HPDE6-E6E7 (cell line): Measurements from ENCODE around the gene SVIL.
"Not testable (repeated sequence)": the region's sequence is repeated elsewhere in the genome, so short reads cannot be mapped to it uniquely, and the experiment has no call there.

Experiments
- DNase-seq: peaks from one replicate; pipeline ENCODE4 v3.0.0; 2011; ENCODE audit warnings: missing footprints; ENCODE audit errors: extremely low spot score

SVIL gene

DNA sequence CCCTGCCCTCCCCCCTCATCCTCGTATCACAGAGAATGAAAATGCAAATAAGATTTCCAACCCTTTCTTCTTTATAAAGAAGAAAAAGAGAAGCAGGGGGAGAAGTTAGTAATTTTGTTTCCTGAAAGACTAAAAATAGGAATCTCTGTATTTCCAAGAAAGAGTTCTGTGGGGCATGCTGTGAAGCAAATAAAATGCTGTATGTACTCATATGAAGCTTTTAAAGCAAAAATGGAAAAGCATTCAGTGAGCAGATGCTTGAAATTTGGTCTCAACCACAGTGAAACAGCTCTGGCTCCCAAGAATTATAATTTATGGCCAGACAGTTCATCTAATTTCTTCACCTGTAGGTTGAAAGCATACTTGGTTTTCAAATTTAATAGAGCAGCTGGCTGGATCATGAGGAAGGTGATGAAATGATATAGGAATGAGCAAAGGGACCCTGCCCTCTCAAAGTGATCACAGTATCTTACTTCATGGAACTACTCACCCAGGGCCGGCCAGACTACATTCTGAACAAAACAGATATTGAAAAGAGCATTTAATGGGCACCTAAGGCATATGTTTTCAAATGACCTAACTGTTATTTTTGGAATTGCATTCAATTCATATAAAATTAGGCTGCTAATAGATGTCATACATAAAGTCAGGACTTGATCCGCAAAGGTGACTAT is 31.4 kb downstream of the SVIL start:
- no peak for DNase-seq

DNA sequence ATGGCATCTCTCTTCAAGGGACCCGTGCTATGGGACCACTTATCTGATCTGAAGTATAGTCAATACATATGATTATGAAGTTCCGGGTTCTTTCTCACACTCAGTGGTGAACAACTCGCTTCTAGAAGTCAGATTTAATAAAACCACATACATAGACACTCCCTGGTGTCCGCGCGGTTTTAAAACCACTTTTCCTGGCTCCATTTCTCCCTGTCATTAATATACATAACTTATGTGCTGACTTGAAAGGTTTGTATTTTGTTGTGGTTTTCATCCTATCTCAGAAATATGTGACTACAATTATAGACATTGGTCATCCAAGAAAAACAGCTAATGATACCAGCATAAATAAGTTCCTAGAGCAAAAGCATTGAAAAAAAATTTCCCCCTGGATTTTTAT is 34.0 kb downstream of the SVIL start:
- no peak for DNase-seq

DNA sequence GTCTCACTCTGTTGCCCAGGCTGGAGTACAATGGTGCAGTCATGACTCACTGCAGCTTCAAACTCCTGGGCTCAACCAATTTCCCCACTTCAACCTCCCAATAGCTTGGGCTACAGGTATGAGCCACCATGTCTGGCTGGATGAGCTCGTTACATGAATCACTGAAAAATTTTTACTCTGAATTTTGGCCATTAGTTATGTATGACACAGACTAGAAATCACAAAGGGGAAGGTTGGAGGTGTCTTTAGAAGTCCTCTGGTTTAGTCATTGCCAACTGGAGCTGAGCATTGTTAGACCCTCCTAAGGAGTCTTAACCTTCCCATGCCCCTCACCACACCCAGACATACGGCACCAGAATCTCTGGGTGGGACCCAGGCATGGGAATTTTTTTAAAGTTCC is 34.7 kb downstream of the SVIL start:
- no peak for DNase-seq

DNA sequence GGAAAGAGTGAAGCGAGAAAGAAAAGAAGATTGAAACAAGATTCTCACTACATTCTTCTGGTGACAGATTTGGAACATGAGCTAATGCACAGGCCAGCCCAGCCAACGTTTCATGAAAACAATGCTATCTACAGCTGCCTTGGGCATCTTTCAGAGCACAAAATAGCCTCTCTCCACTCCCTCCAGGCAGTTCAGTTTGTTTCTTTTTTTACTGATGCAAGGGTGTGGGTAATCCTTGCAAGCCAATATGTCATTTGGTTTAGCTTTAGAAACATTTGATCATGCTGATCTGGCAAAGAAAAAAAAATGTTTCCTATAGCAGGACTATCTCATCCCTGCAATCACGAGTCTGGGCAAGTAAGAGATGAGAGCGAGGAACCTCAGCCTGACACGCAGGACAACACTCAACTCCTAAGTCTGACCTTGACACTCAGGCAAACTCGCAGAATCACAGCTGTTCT is 35.9 kb downstream of the SVIL start:
- no peak for DNase-seq

DNA sequence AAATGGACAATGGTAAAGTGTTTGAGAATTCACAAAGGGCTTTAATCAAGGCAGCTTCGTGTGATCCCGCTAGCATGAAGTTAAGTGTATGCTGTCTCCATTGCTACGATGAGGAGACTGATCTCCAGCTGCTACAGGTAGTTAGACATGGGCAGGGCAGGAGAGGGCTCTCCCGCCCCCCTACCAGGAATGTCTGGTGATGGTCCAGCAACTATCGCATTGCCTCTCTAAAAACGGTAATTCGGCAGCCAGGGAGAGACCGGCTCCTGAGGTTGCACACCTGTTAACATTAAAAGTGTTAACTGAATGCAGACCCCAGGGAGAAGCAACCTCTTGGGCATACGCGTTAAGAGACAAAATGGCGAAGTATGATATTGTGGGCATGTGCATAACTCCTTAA is 37.9 kb downstream of the SVIL start:
- no peak for DNase-seq

DNA sequence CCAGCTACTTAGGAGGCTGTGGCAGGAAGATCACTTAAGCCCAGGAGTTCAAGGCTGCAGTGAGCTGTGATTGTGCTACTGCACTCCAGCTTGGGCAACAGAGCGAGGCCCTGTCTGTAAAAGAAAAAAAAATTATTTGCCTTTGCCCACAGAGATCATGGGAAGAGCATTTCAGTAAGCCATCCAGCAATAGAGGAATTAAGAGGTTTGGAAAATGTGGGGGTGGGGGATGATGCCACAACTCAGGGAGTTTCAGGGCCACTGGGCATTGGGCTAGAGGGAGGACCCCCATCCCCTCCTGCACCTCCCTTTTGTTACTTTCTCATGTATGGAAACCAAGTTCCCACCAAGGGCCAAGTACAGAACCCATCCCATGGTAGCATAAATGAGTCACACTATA is 38.4 kb downstream of the SVIL start:
- DNase-seq, result no peak

DNA sequence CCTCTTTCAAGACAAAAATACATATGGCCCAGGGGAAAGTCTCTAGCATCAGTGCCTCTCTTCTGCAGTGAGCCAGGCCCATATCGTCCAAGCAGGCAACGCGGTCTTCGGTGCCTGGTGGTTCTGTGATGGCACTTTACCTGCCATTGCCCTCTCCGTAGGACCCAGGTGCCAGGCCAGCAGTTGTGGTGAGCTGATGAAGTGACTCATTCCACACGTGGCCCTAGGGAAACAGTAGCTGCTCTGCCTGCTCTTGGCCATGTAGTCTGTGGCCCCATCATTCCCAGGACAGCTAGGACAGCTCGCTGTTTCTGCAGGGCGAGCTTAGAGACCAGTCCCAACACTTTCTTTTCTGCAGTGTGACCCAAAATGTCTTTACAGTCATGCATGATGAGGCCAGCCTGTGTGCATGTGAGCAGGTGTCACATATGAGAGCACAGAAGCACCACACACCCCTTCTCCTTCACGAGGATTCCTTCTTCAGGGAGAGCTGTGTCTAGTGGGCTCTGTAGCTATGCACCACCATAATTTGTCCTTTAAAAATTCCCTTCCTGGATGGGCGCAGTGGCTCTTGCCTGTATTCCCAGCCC is 39.0 kb downstream of the SVIL start:
- no peak for DNase-seq

DNA sequence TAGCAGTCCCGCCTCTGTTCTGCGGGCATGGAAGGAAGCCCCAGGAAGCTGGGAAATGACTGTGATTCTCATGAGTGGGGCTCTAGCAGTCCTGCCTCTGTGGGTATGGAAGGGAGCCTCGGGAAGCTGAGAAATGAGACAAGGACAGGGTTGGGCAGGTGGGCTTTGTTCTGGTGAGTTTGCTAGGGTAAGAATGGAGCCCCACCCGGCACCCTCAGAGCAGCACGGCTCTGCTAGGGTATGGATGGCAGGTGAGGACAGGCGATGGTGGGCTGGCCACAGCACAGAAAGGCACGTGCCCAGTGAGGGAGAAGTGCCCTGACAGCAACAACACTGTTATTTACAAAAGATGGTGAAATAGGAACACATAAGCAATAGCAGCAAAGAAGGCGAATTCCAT is 39.6 kb downstream of the SVIL start:
- DNase-seq, result no peak

DNA sequence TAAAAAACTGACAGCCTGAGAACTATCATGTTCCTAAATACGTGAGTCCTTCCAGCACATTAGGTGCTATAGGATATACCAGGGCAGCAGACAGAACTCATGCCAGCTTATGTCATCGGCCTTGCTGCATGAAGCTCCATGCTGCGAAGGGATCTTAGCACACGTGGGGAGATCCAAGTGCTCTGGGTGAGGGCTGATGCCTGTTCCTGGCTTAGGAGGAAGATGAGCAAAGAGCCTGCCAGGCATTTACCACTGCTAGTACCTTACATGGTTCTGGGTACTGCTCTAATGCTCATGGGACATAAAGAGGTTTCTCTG is 43.2 kb downstream of the SVIL start:
- no peak for DNase-seq

DNA sequence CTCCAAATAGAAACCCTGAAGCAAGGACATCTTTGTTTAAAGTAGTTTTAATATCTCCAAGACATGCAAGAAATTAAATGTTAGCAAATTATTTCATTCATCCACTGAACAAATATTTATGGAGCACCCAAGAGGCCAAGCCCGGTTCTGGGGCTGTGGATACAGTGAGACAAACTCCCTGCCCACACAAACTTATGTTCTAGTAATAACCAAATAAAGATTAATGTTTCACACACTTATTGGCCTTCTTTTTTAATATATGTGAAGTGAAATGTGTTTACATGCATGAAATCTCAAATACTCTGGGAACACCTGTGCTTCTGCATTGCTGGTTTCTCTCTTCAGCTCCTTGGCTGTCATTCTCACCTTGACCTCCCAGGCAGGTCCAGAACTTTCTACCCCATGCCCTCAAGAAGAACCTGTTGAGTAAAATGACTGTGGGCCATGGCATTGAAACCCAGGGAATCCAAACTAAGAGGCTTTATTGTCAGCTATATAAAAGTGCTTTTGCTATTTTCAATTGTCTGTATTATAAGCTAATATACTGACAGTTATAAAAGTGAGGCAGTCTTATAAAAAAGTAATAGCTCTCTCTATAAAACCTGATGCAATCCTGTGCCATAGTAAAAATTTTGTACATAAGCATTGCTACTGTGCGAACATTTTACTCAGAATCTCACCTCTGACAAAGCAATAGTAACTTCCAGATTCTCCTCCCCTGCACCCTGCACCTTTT is 43.7 kb downstream of the SVIL start:
- DNase-seq, result no peak

DNA sequence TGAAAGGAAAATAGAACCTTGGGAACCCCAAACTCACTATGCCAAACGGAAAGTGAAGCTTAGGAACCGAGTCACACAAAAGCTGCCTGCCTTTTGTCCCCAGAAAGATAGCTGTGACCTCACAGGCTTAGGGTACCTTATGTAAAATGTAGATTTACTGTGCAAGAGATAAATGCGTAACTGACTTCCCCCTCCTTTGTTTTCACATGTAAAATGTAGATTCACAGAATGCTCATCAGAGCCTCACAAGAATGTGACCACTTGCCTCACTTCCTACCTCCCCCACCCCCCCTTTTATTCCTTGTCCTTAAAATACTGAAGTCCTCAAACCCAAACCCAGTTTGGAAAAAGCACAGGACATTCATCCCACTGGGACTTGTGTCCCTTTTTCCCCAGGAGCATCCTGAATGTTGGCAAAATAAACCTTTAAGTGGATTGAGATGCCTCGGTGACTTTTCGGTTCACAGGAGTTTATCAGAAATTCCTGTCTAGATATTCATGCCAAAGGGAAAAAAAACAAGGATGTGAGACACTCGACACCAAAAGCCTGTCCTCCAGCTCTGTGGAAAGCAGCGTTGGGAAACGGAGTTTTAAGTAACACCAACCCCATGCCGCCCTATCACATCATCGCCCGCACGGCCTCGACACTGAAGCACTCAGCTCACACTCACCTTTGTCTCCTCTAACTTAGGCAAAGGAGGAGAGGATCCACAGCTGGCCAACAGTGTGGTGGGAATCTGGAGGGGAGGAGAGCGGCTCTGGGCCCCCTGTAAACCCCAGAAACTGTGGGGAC is 45.9 kb downstream of the SVIL start:
- no peak for DNase-seq

DNA sequence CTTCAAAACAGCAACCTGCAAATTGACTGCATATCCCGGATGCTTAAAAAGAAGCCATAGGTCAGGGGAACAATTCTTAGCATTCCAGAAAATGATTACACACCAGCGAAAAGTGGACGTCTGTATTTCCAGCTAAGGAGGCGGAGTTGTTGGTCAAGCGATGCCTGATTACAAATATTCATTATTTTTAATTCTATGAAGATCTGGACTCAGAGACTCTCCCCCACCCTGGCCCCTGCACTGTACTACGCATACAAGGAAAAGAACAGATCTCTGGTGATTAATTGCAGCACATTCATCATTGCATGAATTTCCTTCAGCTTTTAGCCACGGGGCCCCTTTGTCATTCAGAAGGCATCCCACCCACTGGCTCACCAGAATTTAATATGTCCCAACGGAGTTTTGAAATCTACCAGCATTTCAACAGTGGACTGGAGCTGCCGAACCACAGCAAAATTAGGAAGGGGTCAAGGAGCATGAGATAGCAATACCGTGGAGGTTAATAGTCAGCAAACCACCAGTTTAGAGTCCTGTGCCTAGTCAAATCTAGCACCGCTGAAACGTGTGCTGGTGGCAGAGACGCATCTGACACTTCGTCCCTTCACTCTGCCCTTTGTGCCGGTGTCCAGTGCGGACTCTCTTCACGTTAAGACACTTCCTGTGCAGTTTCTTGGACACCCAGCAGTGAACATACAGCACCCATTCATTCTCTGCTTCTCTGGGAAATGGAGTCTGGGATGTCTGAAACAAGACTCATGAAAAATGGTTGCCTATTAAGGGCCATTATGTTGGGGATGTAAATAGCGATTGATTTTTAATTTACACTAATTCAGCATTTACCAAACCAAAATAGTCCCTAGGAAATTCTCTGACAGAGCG is 46.8 kb downstream of the SVIL start:
- DNase-seq, result not testable (repeated sequence)

DNA sequence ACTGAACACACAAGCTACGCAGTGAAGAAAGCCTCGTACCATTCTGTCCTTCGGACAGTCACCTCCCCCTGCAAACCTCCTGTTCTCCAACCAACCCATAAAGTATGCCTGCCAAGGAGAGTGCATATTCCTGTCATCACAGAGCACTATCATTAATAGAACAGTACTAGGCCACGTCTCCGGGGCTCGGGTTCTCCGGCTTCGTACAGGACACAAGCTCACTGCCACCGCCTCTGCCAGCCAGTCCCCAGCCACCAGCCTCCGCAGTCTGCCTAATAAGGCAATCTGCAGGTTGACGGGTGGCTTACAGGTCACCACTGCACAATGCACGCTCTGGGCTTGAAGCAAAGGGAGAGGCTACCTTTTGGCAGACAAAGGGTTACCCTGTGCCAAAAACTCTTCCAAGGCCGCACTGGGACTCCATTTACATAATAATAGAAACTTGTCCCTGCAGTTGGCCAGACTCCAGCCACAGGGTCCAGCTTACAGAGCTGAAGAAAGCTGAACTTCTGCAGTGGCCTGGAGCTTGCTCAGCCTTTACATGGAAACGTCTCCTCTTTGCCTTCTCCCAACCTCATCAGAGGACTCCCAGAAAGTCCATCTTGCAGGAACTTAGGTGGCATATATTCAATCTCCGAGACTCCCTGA is 47.5 kb downstream of the SVIL start:
- not testable (repeated sequence) for DNase-seq

DNA sequence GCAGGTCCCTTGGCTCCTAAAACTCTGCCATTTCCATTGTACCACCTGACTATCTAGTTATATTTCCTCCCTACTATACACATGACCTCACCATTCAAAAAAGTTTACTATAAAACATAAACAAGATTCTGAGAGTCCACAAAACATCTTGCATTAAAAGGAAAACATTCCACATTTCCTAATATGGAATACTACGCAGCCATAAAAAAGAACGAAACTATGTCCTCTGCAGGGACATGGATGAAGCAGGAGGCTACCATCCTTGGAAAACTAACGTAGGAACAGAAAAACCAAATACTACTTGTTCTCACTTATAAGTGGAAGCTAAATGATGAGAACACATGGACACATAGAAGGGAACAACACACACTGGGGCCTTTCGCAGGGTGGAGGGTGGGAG is 48.3 kb downstream of the SVIL start:
- DNase-seq, result no peak

DNA sequence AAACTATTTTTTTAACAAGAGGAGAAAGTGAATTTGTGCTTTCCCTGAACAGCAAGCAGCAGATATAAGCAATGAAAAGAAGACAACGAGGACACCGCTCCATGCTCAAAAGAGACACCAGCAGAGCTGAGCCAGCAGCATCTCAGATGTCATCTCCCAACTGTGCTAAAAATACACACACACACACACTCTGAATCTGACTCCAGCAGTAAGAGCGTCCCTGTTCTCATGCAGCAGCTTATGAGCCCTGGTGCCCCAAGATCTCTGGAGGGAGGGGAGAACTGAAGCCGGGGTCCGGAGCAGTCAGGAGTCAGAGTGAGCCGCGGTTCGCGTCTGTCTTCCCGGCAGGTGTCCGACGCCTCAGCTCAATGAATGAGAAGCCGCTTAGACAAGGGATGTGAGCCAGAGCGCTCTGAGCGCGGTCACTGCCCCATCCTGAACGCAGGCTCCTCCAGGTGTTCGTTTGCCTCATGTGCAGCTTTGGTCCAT is 49.2 kb downstream of the SVIL start:
- DNase-seq, result no peak

DNA sequence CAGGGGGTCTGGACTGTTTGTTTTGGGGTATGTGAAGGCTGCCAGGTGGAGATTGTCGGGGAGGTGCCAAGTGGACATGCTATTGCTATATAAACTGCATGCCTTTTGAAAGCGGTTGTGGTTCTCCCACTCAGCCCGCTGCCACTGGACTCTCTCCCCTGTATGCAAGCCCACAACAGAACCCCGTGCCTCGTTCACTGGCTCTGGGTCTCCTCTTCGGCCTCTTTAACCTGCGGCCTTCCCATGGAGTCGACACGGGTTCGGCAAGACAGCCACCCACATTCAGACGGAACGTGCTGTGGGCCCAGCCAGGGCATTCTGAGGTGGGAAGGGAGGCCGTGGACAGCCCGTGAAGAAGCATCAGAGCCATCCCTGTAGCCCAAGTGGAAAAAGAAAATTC is 50.3 kb downstream of the SVIL start:
- DNase-seq, result no peak

DNA sequence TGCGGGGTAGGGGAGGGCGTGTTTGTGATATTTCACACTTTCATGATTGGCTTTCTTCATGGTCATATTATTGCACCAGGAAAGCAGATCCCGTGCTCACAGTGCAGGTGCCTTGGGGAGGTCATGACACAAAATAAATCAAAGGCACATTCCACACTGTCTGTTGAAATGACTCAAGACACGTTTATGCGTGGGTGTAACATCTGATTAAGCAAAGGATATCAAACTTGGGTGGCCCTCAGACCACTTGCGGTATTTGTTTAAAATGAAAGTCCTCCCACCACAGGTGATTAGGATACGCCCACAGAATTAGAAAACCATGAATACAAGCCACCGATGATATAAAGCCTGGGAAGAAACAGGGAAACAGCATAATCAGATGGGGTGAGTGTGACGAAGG is 51.1 kb downstream of the SVIL start:
- no peak for DNase-seq

DNA sequence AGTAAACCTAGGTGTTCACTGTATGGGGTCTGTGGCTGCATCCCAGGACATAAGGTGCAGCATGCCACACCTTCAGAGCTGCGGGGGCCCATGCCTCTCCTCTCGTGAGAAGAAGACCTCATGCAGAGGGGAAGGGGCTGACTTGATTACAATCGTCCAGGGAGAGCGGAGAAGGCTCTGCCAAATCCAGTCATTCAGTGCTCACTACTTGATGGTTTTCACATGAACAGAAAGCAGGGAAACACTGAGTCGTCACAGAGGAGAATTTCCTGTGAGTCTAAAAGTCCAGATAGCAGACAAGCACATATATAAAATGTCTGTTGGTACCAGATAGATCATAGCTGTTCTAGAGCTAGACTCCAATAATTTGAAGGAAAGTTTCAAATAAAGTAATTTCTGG is 52.0 kb downstream of the SVIL start:
- not testable (repeated sequence) for DNase-seq

DNA sequence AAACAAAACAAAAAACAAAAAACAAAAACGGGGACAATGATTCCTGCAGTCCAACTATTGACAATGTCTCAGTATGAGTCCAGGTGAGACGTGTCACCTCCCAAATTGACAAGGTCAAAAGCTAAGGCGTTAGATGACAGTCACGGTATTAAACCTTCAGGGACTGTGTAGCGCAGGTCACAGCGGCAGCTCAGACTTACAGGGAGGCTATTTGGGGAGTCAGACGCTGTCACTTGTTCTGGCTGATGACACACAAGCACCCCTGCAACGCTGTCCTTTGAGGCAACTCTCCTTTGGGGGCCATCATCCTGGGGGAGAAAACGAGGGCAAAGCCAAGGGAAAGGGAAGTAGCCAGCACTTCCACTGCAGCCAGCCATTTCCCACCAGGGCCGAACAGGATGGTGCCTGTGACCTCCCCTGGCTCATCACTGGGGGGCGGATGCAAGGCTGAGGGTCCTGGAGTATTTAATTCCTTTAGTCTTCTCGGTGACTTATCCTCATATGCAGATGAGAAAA is 55.3 kb downstream of the SVIL start:
- DNase-seq, result no peak

DNA sequence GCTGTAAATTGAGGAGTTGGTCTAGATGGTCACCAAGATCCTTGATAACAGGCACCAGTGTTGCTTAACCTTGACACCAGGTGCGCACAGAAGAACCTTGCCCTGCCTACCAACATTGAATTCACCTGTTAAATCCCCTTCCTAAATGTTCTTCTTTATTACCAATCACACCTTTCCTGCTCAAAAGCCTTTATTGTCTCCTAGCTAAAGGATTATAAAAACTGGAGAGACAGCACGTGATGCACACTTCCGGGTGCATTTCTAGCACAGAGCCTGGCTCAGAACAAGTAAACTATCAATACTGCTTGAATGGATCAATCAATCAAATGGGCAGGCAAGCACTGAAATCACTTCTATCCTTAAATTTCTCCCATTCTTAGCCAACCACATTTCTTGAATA is 56.3 kb downstream of the SVIL start:
- DNase-seq, result no peak

DNA sequence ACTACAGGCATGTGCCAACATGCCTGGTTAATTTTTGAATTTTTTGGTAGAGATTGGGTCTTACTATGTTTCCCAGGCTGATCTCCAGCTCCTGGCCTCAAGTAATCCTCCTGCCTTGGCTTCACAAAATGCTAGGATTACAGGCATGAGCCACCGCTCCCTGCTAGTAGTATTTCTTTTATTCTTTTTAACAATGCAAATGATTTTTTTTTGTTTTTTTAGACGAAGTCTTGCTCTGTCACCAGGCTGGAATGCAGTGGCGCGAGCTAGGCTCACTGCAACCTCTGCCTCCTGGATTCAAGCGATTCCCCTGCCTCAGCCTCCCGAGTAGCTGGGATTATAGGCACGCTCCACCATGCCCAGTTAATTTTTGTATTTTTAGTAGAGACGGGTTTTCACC is 58.1 kb downstream of the SVIL start:
- DNase-seq, result no peak
